HepG2 (cell line): Measurements from ENCODE around the gene HOXD9. TPM values are rescaled to one million over a fixed set of nuclear protein-coding genes. Genes with fewer than 3 reads are reported as not detected.

Source experiments
- ATAC-seq: fragments of 200-7000 bp; cut with Tn5 transposase; 3 replicates; pipeline ENCODE4 v1.9.1; 2020; ENCODE audit warnings: mild to moderate bottlenecking, moderate library complexity
- BruUV-seq: library from RNA; stranded (reverse); fragments of 400-500 nt; replicated peaks from 2 replicates; lab custom pipeline; 2021; lab: Mats Ljungman, UMichigan
- CTCF ChIA-PET: fragments of 300-600 bp; formaldehyde crosslinking; extraction: SDS; loops from one replicate; lab custom pipeline; 2021; ENCODE audit warnings: low total read pairs, inconsistent platforms, low intra/inter-chr PET ratio; lab: Yijun Ruan, JAX
- POLR2A ChIA-PET: fragments of 350-600 bp; sonication (Branson Sonifier 250); formaldehyde crosslinking; loops from one replicate; lab custom pipeline; 2020; ENCODE audit warnings: antibody characterized with exemption, inconsistent platforms; lab: Yijun Ruan, JAX
- DNase-seq: peaks from one replicate; pipeline ENCODE4 v3.0.0-alpha.2; 2015; ENCODE audit warnings: low spot score
- FAIRE-seq: peaks from 3 replicates; lab custom pipeline; 2011; peaks lifted over from hg19 to GRCh38; lab: Jason Lieb, UNC
- H2AFZ ChIP-seq: one replicate; pipeline ENCODE4 v1.6.1; 2011; ENCODE audit warnings: low read length, inconsistent platforms
- H3K27ac ChIP-seq: fragments of 300-600 bp; 3 replicates; pipeline ENCODE4 v1.8.0; 2011; ENCODE audit warnings: mixed run types, mild to moderate bottlenecking, mixed read lengths, low read length, inconsistent platforms; ENCODE audit not compliant: insufficient read depth; ENCODE audit errors: extremely low read length
- H3K27me3 ChIP-seq, 2 experiments: fragments of 200-600 bp in 1 of 2; 2 replicates in 1 of 2; 3 replicates in 1 of 2; pipeline versions ENCODE4 v1.6.0 to v1.8.0; 2011; ENCODE audit warnings: low read length in 2 of 2, mild to moderate bottlenecking in 2 of 2, moderate library complexity in 2 of 2, inconsistent platforms in 1 of 2; ENCODE audit not compliant: insufficient read depth in 2 of 2, control insufficient read depth in 1 of 2
- H3K36me3 ChIP-seq, 2 experiments: fragments of 200-600 bp in 1 of 2; replicated peaks in 1 of 2; 2 replicates in 1 of 2; 3 replicates in 1 of 2; pipeline versions ENCODE4 v1.5.1 to v1.8.0; 2011; ENCODE audit warnings: low read length in 2 of 2, inconsistent platforms in 1 of 2; ENCODE audit not compliant: insufficient read depth in 2 of 2, control insufficient read depth in 1 of 2
- H3K4me1 ChIP-seq: 2 replicates; pipeline ENCODE4 v1.5.1; 2012; ENCODE audit warnings: low read length, inconsistent platforms; ENCODE audit not compliant: insufficient read depth
- H3K4me2 ChIP-seq: 2 replicates; pipeline ENCODE4 v1.6.0; 2011; ENCODE audit warnings: low read depth, low read length, inconsistent platforms
- H3K4me3 ChIP-seq, 3 experiments: fragments of 200-600 bp in 1 of 3; sonication (generic), shearing (Covaris generic) in 1 of 3; replicated peaks in 1 of 3; 2 replicates each; pipeline ENCODE4 v1.5.1; 2011 to 2016; ENCODE audit warnings: low read length in 3 of 3, inconsistent platforms in 2 of 3, low read depth in 2 of 3, mild to moderate bottlenecking in 2 of 3, control low read depth in 1 of 3, mixed read lengths in 1 of 3; ENCODE audit not compliant: insufficient read depth in 1 of 3
- H3K79me2 ChIP-seq: one replicate; pipeline ENCODE4 v1.6.1; 2011; ENCODE audit warnings: low read length, inconsistent platforms; ENCODE audit not compliant: insufficient read depth
- H3K9ac ChIP-seq: 2 replicates; pipeline ENCODE4 v1.6.0; 2011; ENCODE audit warnings: mild to moderate bottlenecking, low read depth, low read length, inconsistent platforms; ENCODE audit not compliant: insufficient read depth
- H3K9me3 ChIP-seq: 2 replicates; pipeline ENCODE4 v1.5.1; 2012; ENCODE audit warnings: mild to moderate bottlenecking, low read length
- H4K20me1 ChIP-seq: 2 replicates; pipeline ENCODE4 v1.6.0; 2011; ENCODE audit warnings: inconsistent platforms, mild to moderate bottlenecking, low read length, moderate library complexity; ENCODE audit not compliant: insufficient read depth
- HNF4A ChIP-seq: sonication (generic); formaldehyde crosslinking; IDR thresholded peaks from 2 replicates; pipeline ENCODE4 v1.4.0; 2020; ENCODE audit warnings: missing genetic modification reagents
- POGK ChIP-seq: sonication (generic); formaldehyde crosslinking; conservative IDR thresholded peaks from 2 replicates; pipeline ENCODE4 v1.8.0; 2022; ENCODE audit warnings: mild to moderate bottlenecking, moderate library complexity, missing genetic modification reagents
- STAT6 ChIP-seq: sonication (generic); formaldehyde crosslinking; IDR thresholded peaks from 2 replicates; pipeline ENCODE4 v1.4.0; 2020; ENCODE audit warnings: missing genetic modification reagents, mild to moderate bottlenecking, borderline replicate concordance
- ZNF143 ChIP-seq: sonication (generic); formaldehyde crosslinking; IDR thresholded peaks from 2 replicates; pipeline ENCODE4 v1.4.0; 2020; ENCODE audit warnings: missing genetic modification reagents
- WGBS: methylation state at CpG from one replicate; pipeline ENCODE4 v1.1.6; 2017; ENCODE audit warnings: low lambda C conversion rate; 5-methylcytosine and 5-hydroxymethylcytosine counted together
- in situ Hi-C: cut with HindIII; loops from 2 replicates; pipeline ENCODE4 v1.10.0; 2017; ENCODE audit warnings: low pct_unique_long_range_greater_than_20kb; ENCODE audit not compliant: extremely low pct_ligation_motif_present
- intact Hi-C: fragments of 100-400 bp; cut with micrococcal nuclease; formaldehyde crosslinking; loops from one replicate; pipeline ENCODE4 v1.10.0; 2022; ENCODE audit not compliant: unreplicated experiment
- polyA plus RNA-seq, 8 experiments: library from polyadenylated mRNA; depleted of rRNA in 3 of 8; stranded (reverse) in 7 of 8; unstranded in 1 of 8; fragments of >200 nt; fragmentation: Illumina TruSeq in 4 of 8; extraction: Trizol in 4 of 8; gene quantifications; 2 replicates each; pipeline versions ENCODE4 v1.2.1 to v1.2.3, GENCODE V29; 2011 to 2016; ENCODE audit warnings: low read depth in 4 of 8, missing spikeins in 1 of 8, mixed read lengths in 1 of 8; ENCODE audit not compliant: insufficient read depth in 1 of 8
- total RNA-seq, 5 experiments: library from RNA; depleted of rRNA; stranded (reverse); fragments of >200 nt; fragmentation: Illumina TruSeq; extraction: Trizol; gene quantifications; 2 replicates each; pipeline ENCODE4 v1.2.3, GENCODE V29; 2016; ENCODE audit warnings: low read depth in 1 of 5

HOXD9 gene
- total and polyA plus RNA-seq, 2 of the 13 experiments (the other 11 are each of a cell fraction or from before 2014, with no cell fraction given) = not detected

- TF ChIP-seq STAT6 (CRISPR knock-in tag) = no peak
- TF ChIP-seq ZNF143 (CRISPR knock-in tag) = no peak
Measured at GRCh38 chr2:176152350-176153181, 30.0 kb downstream of the HOXD9 start (continued).

GRCh38 chr2:176154576-176155252 is 32.2 kb downstream of the HOXD9 start:
- 0 out of 2 replicates have a peak, but pooled peaks have one; percentile 13 for TF ChIP-seq HNF4A (CRISPR knock-in tag)
- no peak for TF ChIP-seq POGK (CRISPR knock-in tag)
- Histone ChIP-seq H3K4me3 (no peak overlapping the region), H3K27me3 (peaks cover 12 to 93% of the 10 kb centered on the region in 2 experiments), H3K27ac (no peak overlapping the region), H3K36me3 (no peaks in the 10 kb centered on the region), H3K79me2 (no peaks in the 10 kb centered on the region), H3K9me3 (no peaks in the 10 kb centered on the region), H3K4me2 (no peak overlapping the region), H2AFZ (no peak overlapping the region), H3K9ac (no peak overlapping the region), H3K4me1 (peaks cover 31% of the 10 kb centered on the region), H4K20me1 (no peaks in the 10 kb centered on the region)
- intact Hi-C loops (no loop called here), in situ Hi-C loops (no loop called here)
- 14% methylated on average over 11 of the region's 11 CpGs for WGBS
- no TSS peak for BruUV-seq
- ATAC-seq = no peak
- ChIA-PET CTCF (no interaction called here), POLR2A (no interaction called here)
- no peak for FAIRE-seq
- DNase-seq = no peak
